ENCODE data around the gene GALNT13. TPM values are rescaled to one million over a fixed set of nuclear protein-coding genes. Genes with fewer than 3 reads are reported as not detected.

The GALNT13 gene
- total RNA-seq, 2 donors from 2014 or later, result 0.33 to 5.7 TPM

DNA sequence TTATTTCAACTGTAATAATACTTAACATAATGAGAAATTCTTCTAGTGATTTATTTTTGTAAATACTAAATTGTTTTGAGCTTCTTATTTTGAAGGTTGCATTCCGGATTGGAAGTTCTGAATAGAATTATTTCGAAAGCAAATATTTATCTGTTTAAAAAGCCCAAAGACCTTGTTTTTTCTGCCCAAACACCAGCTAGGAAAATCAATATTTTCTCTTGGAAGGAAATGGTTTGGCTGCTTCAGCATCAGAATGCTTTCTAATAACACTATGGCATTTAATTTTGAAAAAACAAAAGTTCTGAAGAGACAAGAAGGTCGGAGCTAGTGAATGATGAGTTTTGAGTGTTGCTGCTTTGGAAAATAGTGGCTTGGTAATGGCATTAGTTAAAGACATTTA is 522.9 kb downstream of the GALNT13 start:
- DNase-seq (no peak), ATAC-seq (no peak)
- intact Hi-C loops (cut with DNase I), result no loop called here
- 28 to 33% methylated on average over 3 of the region's 3 CpGs for WGBS, 2 donors
- H3K36me3 ChIP-seq (replicated peaks in 1 of 2; ENCODE audit: insufficient read depth in 1 of 2, low read depth in 2 of 2), result no peaks in the 10 kb centered on the region
- H3K4me1 ChIP-seq, result no peaks in the 10 kb centered on the region
- peaks cover 0 to 3% (median 0%) of the 10 kb centered on the region in 3 donors for H3K9me3 ChIP-seq
- no peak for TF ChIP-seq POLR2A (IDR thresholded peaks at IDR 0.05)
- TF ChIP-seq, protein P1, sequence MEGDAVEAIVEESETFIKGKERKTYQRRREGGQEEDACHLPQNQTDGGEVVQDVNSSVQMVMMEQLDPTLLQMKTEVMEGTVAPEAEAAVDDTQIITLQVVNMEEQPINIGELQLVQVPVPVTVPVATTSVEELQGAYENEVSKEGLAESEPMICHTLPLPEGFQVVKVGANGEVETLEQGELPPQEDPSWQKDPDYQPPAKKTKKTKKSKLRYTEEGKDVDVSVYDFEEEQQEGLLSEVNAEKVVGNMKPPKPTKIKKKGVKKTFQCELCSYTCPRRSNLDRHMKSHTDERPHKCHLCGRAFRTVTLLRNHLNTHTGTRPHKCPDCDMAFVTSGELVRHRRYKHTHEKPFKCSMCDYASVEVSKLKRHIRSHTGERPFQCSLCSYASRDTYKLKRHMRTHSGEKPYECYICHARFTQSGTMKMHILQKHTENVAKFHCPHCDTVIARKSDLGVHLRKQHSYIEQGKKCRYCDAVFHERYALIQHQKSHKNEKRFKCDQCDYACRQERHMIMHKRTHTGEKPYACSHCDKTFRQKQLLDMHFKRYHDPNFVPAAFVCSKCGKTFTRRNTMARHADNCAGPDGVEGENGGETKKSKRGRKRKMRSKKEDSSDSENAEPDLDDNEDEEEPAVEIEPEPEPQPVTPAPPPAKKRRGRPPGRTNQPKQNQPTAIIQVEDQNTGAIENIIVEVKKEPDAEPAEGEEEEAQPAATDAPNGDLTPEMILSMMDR (IDR thresholded peaks at IDR 0.05), result no peak
- H3K4me3 ChIP-seq, result no peak overlapping the region
- no peak overlapping the region for H3K27ac ChIP-seq
- no peaks in the 10 kb centered on the region for H3K27me3 ChIP-seq

DNA sequence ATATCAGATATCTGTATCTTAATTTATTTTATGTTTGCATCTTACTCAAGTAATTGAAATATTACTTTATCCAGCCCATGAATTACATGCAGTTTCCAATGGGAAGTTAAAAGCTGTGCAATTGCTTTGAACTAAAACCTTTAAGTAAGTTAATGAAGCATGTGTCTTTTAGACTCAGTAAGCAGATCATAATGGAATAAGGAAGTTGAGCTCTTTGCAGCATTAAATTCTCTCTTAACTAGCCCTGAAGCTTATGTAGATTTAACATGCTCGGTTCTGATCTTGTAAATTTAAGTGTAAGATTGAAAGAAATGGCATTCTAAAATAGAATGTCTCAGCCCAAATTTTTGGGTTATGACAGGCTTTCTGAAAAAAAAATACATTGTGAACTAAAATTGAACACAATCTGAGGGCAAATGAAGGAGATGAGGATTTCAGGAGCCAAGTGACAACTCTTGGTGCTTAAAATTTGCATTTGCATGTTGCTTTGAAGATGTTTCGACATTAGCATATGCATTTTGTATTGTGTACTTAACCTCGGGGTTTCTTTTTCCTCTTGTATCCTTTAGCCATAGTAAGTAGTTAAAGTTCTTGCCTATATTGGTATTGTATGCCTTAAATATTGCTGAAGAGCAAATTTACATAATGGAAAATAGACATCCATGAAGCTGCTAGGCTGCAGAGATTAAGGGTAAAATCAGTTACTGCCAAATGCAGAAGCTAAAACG is 529.0 kb downstream of the GALNT13 start:
- no peaks in the 10 kb centered on the region for H3K4me1 ChIP-seq
- intact Hi-C loops (cut with DNase I), result no loop called here
- WGBS, 2 donors, result 33 to 44% methylated on average over 4 of the region's 4 CpGs
- no peaks in the 10 kb centered on the region for H3K9me3 ChIP-seq
- H3K27me3 ChIP-seq, result no peaks in the 10 kb centered on the region
- ATAC-seq (no peak), DNase-seq (no peak)
- no peaks in the 10 kb centered on the region for H3K36me3 ChIP-seq (replicated peaks in 1 of 2; ENCODE audit: insufficient read depth in 1 of 2, low read depth in 2 of 2)
- no peak overlapping the region for H3K4me3 ChIP-seq
- no peak for TF ChIP-seq POLR2A (IDR thresholded peaks at IDR 0.05)
- TF ChIP-seq, protein P1 (IDR thresholded peaks at IDR 0.05), result no peak
- no peak overlapping the region for H3K27ac ChIP-seq

DNA sequence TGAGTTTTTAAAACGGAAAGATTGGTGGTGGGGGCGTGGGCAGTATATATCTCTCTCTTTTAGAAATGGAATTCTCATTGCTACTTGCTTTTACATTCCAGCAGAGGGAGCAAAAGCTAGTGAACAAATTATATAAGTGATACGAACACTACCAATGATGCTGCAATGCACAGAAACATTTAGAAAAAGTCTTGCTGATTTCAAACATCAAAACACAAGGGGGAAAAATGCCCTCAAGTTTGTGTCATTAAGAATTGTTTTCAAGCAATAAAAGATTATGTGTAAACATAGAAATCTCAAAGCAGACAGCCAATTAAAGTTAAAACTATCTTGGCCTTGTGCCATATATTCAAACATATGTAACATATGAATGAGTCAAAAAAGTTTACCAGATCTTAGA is 530.5 kb downstream of the GALNT13 start:
- TF ChIP-seq, protein P1 (IDR thresholded peaks at IDR 0.05), result peak; percentile 14 to 52 (median 31)
- TF ChIP-seq POLR2A (IDR thresholded peaks at IDR 0.05), result no peak
- H3K27me3 ChIP-seq, result no peaks in the 10 kb centered on the region
- intact Hi-C loops (cut with DNase I), result no loop called here
- H3K36me3 ChIP-seq (replicated peaks in 1 of 2; ENCODE audit: insufficient read depth in 1 of 2, low read depth in 2 of 2), result no peaks in the 10 kb centered on the region
- no peaks in the 10 kb centered on the region for H3K4me1 ChIP-seq
- no peaks in the 10 kb centered on the region for H3K9me3 ChIP-seq
- ATAC-seq, result peak; percentile 38
- DNase-seq, result no peak
- no peak overlapping the region for H3K27ac ChIP-seq
- WGBS, 2 donors, result 8 to 15% methylated on average over 3 of the region's 3 CpGs
- no peak overlapping the region for H3K4me3 ChIP-seq

DNA sequence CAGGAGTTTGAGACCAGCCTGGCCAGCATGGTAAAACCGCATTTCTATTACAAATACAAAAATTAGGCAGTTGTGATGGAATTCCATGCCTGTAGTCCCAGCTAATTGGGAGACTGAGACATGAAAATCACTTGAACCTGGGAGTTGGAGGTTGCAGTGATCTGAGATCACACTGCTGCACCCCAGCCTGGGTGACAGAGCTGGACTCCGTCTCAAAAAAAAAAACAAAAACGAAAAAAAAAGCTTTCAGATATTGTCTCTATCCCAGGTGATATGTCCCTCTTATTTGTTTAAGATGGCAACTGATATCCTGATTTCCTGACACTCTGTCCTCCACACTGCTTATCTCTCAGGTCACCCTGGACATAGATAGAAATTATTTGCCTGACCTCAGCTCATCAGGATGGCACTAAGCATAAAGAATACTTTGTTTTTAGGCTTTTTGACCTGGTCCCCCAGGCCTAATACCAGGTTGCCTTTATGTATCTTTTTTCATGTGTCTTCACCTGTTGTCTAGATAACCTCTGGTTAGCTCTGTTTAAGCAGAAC is 531.6 kb downstream of the GALNT13 start:
- Histone ChIP-seq H3K36me3 (replicated peaks in 1 of 2; ENCODE audit: insufficient read depth in 1 of 2, low read depth in 2 of 2) (no peaks in the 10 kb centered on the region), H3K27ac (no peak overlapping the region), H3K9me3 (no peaks in the 10 kb centered on the region), H3K27me3 (no peaks in the 10 kb centered on the region), H3K4me3 (no peak overlapping the region), H3K4me1 (no peaks in the 10 kb centered on the region)
- TF ChIP-seq, protein P1 (IDR thresholded peaks at IDR 0.05), result no peak
- no peak for TF ChIP-seq POLR2A (IDR thresholded peaks at IDR 0.05)
- ATAC-seq (no peak), DNase-seq (no peak)
- WGBS, 2 donors, result 60 to 62% methylated on average over 3 of the region's 3 CpGs
- intact Hi-C loops (cut with DNase I), result no loop called here

DNA sequence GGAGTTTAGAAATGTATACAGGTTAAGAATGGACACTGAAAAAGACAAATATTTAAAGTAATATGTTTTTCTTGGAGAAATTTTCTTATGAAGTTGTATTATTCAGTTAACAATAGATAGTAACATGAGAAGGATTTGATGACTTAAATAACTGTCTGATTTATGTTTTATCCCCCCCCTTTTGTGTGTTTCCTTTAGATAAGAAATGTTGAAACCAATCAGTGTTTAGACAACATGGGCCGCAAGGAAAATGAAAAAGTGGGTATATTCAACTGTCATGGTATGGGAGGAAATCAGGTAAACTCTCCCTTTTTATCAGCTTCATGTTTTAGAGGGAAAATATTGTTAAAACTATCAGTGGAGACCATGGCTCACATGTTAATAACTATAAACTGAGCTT is 537.1 kb downstream of the GALNT13 start:
- ATAC-seq (no peak), DNase-seq (no peak)
- Histone ChIP-seq H3K4me3 (no peak overlapping the region), H3K4me1 (no peaks in the 10 kb centered on the region), H3K9me3 (no peaks in the 10 kb centered on the region), H3K36me3 (replicated peaks in 1 of 2; ENCODE audit: insufficient read depth in 1 of 2, low read depth in 2 of 2) (no peaks in the 10 kb centered on the region), H3K27ac (no peak overlapping the region), H3K27me3 (no peaks in the 10 kb centered on the region)
- intact Hi-C loops (cut with DNase I), result no loop called here
- 67 to 72% methylated on average over 1 of the region's 1 CpG for WGBS, 2 donors
- no peak for TF ChIP-seq POLR2A (IDR thresholded peaks at IDR 0.05)
- TF ChIP-seq, protein P1 (IDR thresholded peaks at IDR 0.05), result no peak
